ENCODE measurements around the gene GPR137C.

GRCh38 chr14:52596320-52596719 lies 43.7 kb downstream of the GPR137C start:
- TF ChIP-seq POLR2AphosphoS5 (IDR thresholded peaks at IDR 0.05; ENCODE audit: low read depth, low read length) (no peak), EP300 (IDR thresholded peaks at IDR 0.05; ENCODE audit: borderline replicate concordance in 1 of 2, low read depth in 2 of 2, low read length in 2 of 2) (no peak)
